DLD1 (cell line): Measurements from ENCODE around the gene VIP.

Experiments used
- in situ Hi-C: cut with HindIII; loops from 2 replicates; pipeline ENCODE4 v1.10.0; 2017; ENCODE audit warnings: low sequenced_read_pairs

VIP gene

GRCh38 chr6:152776833-152777232, 26.2 kb downstream of the VIP start:
- in situ Hi-C loops = no loop called here

DNA sequence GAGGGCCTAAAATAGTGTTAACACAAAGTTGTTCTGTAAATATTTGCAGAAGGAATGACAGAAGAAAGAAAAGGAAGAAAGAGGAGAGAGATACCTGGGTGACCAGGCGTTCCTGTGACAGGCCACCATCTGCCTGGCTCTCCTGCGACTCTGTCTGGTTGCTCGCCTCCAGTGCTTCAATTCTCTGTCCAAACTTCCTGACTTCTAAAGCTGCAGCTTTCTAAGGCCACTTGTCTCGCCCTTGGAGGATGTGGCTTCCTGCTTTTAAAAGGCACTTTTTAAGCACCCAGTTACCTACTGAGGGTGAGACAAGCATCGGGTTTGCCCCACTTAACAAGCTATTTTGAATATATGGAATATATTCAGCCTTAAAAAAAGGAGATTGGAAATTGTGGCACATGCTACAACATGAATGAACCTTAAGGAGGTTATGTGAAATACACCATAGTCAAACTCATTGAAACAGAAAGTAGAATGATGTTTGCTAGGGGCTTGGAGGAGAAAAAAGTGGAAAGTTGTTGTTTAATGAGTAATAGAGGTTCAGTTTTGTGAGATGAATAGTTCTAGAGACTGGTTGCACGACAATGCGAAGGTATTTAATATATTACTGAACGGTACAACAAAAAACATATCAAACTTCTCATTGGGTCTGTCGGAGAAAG, 32.8 kb downstream of the VIP start:
- in situ Hi-C loops = no loop called here

DNA sequence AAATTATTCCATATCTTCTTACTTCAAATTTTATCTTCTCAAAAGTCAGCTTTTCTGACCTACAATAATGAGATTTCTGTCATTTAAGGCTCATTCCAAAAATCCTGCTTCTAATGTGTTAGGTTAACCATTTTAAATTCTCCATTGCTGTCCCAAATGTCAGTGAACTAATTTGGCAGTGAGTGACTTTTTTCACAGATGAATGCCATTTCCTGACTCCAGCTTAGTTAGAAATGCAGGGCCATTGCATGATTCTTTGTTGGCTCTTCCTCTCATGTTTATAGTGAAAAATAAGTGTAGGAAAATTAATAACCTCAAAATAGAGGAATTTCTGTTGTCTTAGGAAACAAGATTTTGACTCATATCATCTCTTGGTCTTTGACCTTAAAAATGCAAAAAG, 44.1 kb downstream of the VIP start:
- in situ Hi-C loops = no loop called here

DNA sequence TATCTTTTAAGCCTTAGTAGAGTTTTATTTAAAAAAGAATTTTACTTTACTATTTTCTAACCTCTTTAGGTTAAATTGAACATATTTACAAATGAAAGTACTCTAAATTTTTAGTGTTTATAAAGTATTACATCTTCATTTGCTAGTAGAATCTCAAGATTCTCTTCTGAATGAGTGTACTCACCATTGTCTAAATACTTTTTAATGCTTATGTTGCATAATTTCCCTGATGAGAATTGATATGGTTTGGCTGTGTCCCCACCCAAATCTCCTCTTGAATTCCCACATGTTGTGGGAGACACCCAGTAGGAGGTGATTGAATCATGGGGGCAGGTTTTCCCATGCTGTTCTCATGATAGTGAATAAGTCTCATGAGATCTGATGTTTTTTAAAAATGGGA, 53.6 kb downstream of the VIP start:
- in situ Hi-C loops = no loop called here
